Frontal cortex (tissue), 4 donors: ENCODE measurements around the gene LTBP1. TPM values are rescaled to one million over a fixed set of nuclear protein-coding genes. Genes with fewer than 3 reads are reported as not detected.

ENCODE experiments used
- DNase-seq, 2 donors: peaks; one replicate each; pipeline ENCODE4 v3.0.0; 2012; ENCODE audit warnings: low spot score in 2 of 2
- FAIRE-seq: peaks from 2 replicates; lab custom pipeline; 2012; peaks lifted over from hg19 to GRCh38; lab: Jason Lieb, UNC
- total RNA-seq: library from RNA; depleted of rRNA; stranded (reverse); fragments of >200 nt; gene quantifications from one replicate; pipeline ENCODE4 v1.2.3, GENCODE V29; 2014
- donor health status: control.
- donor health status: control.
- donor health status: control.

Gene LTBP1
- total RNA-seq, 1 donor from 2014 or later, result 22.8 TPM

GRCh38 chr2:33104052-33104623 lies 157.4 kb downstream of the LTBP1 start:
- no peak for FAIRE-seq

GRCh38 chr2:33104726-33105125 lies 158.0 kb downstream of the LTBP1 start:
- no peak for FAIRE-seq

More at GRCh38 chr2:33104052-33104623, 157.4 kb downstream of the LTBP1 start:
- DNase-seq, result no peak

DNA sequence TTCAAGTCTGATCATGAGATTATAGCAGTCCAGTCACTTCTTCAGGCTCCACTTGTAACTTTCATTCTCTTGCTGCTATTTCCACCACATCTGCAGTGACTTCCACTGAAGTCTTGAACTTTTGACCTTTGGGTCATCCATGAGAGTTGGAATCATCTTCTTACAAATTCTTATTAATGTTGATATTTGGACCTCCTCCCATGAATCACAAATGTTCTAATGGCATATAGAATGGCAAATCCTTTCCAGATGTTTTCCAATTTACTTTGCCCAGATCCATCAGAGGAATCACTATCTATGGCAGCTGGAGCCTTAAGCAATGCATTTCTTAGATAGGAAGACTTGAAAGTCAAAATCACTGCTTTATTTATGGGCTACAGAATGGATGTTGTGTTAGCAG lies 159.4 kb downstream of the LTBP1 start:
- FAIRE-seq, result no peak

More at GRCh38 chr2:33104726-33105125, 158.0 kb downstream of the LTBP1 start:
- DNase-seq, result no peak

DNA sequence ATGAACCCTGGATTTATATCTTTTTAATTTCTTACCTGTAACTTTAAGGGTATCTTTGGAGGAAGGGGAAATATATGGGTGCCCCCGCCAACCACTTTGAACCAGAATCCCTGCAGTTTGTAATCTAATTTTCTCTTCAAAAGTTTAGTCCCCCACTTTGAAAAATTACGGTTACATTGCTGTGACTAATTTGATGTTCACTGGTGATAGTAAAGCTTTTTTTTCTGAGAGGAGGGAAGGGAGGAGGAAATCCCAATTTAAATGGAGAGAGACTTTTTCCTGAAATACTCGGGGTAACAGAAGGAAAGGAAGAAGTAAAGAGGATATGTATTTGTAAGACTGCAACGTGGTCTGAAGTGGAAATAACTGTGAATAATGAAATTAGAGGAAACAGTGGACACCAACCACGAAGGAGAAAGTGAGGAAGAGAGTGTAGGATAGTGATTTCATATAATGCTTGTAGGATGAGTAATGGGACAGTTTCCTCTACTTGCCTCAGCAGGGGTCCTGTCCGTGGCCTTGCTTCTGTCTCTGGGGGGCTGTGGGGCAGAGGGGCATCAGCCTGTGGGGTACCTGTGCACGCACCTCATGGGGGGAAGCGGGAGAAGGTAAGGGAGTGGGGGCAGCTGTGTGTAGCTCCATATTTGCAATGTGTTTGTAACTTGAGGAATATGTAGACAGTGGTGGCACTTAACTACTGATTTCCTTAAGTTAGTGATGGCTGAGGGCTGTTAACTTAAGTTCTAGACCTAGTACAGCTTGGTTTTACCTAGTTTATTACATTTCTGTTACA lies 161.1 kb downstream of the LTBP1 start:
- no peak for DNase-seq
- FAIRE-seq, result no peak

More for the DNA sequence above, 159.4 kb downstream of the LTBP1 start:
- DNase-seq, result no peak

DNA sequence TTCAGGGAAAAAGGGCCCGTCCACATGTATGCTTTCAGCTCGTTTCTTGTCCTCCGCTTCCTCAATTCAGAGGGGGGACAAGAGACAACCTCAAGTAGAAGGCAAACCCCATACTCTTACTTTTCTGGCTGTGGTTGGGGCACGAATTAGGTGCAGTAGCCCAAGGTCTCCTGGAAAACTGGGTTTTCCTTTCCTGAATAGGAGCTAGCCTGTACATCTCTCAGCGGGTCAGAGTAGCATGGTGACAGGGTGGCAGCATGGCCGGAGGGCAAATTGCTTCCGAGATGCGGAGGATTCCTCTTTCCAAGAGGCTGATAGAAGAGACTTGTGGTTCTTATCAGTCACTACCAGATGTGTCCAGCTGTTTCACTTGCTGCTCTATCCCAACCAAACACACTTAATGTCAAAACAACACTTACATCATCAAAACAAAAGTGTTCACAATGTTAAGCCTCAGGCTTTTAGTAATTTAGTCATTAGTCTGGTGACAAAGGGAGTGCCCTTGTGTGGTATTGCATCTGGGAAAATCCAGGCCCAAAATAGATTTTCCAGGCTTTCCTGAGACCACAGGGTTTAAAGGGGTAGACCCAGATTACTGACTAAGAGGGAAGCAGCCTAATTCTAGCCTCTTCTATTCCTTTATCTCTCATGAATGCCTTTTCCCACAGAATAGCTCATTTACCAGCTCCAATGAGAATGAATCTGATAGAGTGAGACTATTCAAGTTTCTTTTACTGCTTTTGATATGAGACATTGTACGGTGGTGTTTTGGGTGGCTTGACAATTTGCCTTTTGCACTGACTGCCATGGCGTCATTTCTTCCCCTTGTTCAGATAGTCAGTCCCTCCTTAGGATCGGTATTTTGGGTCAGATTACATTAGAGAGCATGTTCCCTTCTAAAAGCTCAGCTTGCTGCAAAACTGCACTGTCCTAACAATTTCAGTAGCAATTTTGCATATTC lies 162.0 kb downstream of the LTBP1 start:
- FAIRE-seq (no peak), DNase-seq (no peak)

GRCh38 chr2:33110461-33110860 lies 163.7 kb downstream of the LTBP1 start:
- DNase-seq (no peak), FAIRE-seq (no peak)

DNA sequence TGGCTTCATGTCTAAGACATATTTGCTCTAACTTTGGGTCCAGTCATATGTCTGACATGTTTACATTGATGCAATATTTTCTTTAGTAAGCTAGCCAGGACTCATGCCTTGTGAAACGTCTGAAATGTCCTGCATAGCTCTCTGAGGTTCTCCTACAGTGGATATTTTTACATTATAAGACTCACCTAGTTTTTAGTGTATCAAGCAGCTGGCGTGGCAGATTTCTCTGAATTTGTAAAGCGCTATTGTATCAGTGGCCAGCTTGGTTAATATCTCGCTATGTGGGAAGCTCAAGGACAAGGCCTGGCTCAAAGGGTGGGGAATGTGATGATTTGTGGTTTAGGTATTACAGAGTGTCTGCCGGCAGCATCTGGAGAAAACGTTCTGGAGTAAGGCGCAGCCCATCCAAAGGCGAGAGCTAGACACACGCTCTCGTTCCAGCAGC lies 164.3 kb downstream of the LTBP1 start:
- FAIRE-seq (no peak), DNase-seq (no peak)

- DNase-seq (no peak), FAIRE-seq (no peak)
Measured at GRCh38 chr2:33115196-33115595, 168.4 kb downstream of the LTBP1 start.

GRCh38 chr2:33115728-33116127 lies 169.0 kb downstream of the LTBP1 start:
- DNase-seq, result no peak
- FAIRE-seq, result no peak

GRCh38 chr2:33116799-33117198 lies 170.0 kb downstream of the LTBP1 start:
- no peak for DNase-seq
- no peak for FAIRE-seq

DNA sequence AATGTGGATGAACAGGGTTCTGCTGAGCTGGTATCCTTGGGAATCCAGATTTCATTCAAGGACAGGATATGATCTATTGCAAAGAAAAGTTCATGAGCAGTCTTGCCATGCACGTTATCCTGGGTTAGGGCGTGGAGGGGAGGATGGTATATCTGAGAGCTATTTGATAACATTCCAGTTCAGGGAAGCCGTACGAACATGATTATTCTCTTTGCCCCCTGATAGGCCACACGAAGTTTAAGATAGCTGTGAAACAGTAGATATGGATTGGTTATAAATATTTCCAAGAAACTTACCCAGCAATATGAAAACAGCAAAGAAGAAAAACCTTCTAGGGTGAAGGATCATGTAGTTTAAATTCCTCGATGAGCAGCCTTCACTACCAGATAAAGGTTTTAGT lies 171.9 kb downstream of the LTBP1 start:
- FAIRE-seq, result no peak
- no peak for DNase-seq

- no peak for FAIRE-seq
- no peak for DNase-seq
Measured at GRCh38 chr2:33121416-33121815, 174.7 kb downstream of the LTBP1 start.

DNA sequence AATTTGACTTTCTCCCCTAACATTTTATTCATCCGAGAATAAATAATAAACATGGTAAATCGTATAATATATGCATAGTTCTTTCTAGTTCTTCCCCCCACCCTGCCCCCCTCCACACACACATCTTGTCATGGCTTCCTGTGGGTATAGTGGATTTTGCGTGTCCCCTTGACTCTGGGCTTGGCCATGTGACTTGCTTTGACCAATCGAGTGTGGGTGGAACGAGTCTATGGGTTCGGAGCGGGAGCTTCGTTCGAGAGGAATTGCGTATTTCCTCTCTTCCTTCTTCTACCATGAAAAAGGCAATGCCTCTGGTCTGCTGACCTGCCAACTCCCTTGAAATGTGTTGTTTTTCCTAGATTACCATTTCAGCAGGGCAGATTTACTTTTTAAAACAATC lies 175.2 kb downstream of the LTBP1 start:
- FAIRE-seq (no peak), DNase-seq (no peak)

DNA sequence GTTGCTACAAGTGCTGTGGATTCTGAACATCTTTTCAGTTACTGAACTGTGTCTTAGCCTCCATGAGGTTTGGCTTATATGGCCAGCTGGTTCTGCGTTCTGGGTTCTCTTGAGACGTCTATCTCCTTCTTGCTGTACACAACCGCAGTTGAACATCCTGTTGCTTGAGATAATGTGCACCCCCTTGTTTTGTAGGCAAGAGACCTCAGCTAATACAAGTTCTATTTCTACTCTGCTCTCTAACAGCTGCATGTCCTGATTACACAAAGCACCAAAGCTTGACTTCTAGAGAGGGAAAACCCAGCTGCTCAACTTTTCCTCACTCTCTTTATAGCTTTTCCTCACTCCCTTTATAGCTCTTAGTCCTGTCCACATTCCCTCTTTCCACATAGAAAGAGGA lies 176.0 kb downstream of the LTBP1 start:
- DNase-seq (no peak), FAIRE-seq (no peak)

DNA sequence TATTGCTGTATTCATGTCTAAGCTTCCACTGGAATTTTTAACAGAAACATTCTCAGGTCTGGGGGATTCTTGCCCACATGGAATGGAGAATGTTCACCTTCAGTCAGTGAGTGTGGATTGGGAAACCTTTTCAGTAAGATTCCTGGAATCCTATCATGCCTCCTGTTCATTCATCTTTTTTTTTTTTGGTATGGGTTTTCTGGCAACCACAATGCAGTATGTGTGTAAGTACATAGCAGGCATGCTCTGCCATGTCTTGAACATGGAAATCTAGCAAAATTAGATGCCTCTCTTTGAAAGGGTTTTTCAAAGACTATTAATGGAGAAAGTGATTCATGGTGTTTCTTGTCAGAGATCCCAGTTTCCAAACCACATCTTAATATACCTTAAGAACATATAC lies 176.5 kb downstream of the LTBP1 start:
- no peak for FAIRE-seq
- no peak for DNase-seq

- no peak for FAIRE-seq
Measured at GRCh38 chr2:33126552-33126951, 179.8 kb downstream of the LTBP1 start.

GRCh38 chr2:33126958-33127357 lies 180.2 kb downstream of the LTBP1 start:
- DNase-seq, result no peak
- FAIRE-seq, result no peak

More at GRCh38 chr2:33126552-33126951, 179.8 kb downstream of the LTBP1 start:
- DNase-seq, result no peak

DNA sequence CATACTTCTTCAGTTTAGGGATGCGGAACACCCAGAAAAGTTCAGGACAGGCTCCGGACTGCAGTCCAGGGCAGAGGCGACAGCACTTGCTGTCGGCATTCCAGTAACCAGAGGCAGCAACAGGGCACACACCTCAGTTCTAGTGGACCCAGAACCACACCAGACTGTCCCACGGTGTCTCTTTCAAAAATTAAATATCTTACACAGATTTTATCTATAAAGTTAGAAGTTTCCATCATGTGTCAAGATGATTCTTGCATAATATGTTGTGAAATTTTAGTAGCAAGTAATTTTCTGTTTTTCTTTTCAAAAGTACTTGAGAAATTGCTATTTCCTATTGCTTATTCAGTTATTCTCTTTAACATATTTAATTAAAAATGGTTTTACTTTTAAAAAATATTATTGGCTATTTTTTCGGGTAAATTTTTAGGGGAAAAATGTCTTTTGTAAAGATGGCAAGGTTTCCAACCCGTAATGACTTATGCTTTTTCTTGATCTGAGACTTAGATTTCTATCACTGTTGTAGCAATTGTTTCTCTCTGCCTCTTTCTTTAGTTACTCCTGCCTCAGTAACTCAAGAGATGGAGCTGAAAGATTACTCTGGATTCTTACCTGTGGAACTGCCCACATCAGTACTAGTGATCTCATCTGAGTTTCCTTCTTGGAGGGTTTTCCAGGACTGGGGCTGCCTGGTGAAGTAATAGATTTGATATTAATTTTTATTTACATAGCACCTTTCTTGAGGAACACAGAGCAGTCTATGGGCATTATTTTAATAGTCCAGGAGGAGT lies 182.7 kb downstream of the LTBP1 start:
- DNase-seq (no peak), FAIRE-seq (no peak)

GRCh38 chr2:33130054-33130447 lies 183.3 kb downstream of the LTBP1 start:
- DNase-seq (no peak), FAIRE-seq (no peak)

- DNase-seq, result no peak
- FAIRE-seq, result no peak
Measured at GRCh38 chr2:33130544-33130943, 183.8 kb downstream of the LTBP1 start.
